ENCODE results near the gene KCNH1. TPM values are rescaled to one million over a fixed set of nuclear protein-coding genes. Genes with fewer than 3 reads are reported as not detected.

Gene KCNH1
- total RNA-seq, 4 donors from 2014 or later = 0.53 to 16.5 (median 2.4) TPM

DNA sequence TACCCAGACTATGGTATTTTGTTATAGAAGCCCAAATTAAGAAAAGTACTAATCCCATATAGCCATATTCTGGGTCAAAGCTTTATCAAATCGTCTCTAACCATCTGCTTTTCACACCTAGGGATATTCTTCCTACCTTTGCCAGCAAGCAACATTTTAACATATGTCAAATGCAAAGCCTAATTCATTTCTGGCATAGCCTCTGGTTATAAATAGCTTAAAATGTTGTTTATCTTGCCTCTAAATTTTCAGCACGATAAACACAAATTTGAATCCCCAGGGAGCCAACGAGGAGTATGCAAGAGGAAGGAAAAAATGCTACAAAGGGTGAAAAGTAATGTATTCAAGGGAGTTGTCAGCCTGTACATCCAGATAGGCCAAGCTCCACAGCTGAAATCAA is 357.2 kb downstream of the KCNH1 start:
- Histone ChIP-seq H3K9me3 (no peaks in the 10 kb centered on the region), H3K27ac (no peak overlapping the region), H3K4me1 (no peaks in the 10 kb centered on the region), H3K36me3 (no peaks in the 10 kb centered on the region), H3K27me3 (no peaks in the 10 kb centered on the region), H3K4me3 (no peak overlapping the region)
- no peak for TF ChIP-seq POLR2A (IDR thresholded peaks at IDR 0.05)
- no peak for TF ChIP-seq CTCF (IDR thresholded peaks at IDR 0.05)
- DNase-seq = no peak

- H3K4me1 ChIP-seq = no peaks in the 10 kb centered on the region
- H3K36me3 ChIP-seq = no peaks in the 10 kb centered on the region
- no peak overlapping the region for H3K27ac ChIP-seq
- no peak for DNase-seq
- no peak overlapping the region for H3K4me3 ChIP-seq
- H3K27me3 ChIP-seq = no peaks in the 10 kb centered on the region
- H3K9me3 ChIP-seq = no peaks in the 10 kb centered on the region
- TF ChIP-seq CTCF (IDR thresholded peaks at IDR 0.05) (no peak), POLR2A (IDR thresholded peaks at IDR 0.05) (no peak)
Measured at GRCh38 chr1:210775289-210775688, 358.7 kb downstream of the KCNH1 start.

DNA sequence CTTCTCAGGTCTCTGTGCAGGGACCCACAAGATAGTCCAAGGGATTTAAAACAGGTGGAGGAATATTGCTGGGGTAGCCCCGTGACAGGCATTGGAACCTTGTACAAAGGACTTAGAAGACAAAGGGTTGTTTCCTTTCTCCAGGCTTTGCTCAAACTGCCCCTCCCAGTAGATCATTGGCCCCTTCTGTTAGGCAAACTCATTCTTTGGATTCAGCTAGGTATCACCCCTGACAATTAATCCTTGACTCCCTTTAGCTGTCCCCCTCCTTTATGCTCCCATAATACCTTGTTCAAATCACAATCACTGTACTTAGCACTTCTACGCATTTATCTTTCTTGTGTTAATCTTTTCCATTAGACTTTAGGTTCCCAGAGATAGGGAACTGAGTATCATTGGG is 360.5 kb downstream of the KCNH1 start:
- H3K27ac ChIP-seq = no peak overlapping the region
- H3K36me3 ChIP-seq = no peaks in the 10 kb centered on the region
- no peak overlapping the region for H3K4me3 ChIP-seq
- DNase-seq = no peak
- TF ChIP-seq CTCF (IDR thresholded peaks at IDR 0.05) (no peak), POLR2A (IDR thresholded peaks at IDR 0.05) (no peak)
- H3K27me3 ChIP-seq = no peaks in the 10 kb centered on the region
- no peaks in the 10 kb centered on the region for H3K4me1 ChIP-seq
- H3K9me3 ChIP-seq = no peaks in the 10 kb centered on the region

DNA sequence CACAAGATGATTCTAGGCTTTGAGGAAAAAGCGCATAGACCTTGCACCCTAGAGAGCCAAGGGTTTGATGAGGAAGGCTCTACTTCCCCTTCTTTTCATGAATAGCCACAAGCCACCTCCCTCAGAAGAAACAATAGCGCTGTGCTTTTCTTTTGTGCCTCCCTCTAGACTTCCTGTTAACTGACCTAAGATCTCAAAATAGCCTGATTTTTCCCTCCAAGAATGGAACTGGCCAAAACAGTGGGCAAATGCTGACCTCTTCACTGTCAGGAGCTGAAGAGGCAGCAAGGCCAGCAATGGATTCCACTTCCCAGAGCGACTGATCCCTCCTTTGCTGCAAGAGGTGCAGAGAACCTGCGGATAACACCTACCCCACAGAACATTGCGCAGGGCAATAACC is 362.8 kb downstream of the KCNH1 start:
- no peaks in the 10 kb centered on the region for H3K9me3 ChIP-seq
- no peak overlapping the region for H3K27ac ChIP-seq
- no peak for DNase-seq
- no peaks in the 10 kb centered on the region for H3K4me1 ChIP-seq
- no peaks in the 10 kb centered on the region for H3K27me3 ChIP-seq
- H3K36me3 ChIP-seq = no peaks in the 10 kb centered on the region
- no peak for TF ChIP-seq POLR2A (IDR thresholded peaks at IDR 0.05)
- TF ChIP-seq CTCF (IDR thresholded peaks at IDR 0.05) = no peak
- no peak overlapping the region for H3K4me3 ChIP-seq

DNA sequence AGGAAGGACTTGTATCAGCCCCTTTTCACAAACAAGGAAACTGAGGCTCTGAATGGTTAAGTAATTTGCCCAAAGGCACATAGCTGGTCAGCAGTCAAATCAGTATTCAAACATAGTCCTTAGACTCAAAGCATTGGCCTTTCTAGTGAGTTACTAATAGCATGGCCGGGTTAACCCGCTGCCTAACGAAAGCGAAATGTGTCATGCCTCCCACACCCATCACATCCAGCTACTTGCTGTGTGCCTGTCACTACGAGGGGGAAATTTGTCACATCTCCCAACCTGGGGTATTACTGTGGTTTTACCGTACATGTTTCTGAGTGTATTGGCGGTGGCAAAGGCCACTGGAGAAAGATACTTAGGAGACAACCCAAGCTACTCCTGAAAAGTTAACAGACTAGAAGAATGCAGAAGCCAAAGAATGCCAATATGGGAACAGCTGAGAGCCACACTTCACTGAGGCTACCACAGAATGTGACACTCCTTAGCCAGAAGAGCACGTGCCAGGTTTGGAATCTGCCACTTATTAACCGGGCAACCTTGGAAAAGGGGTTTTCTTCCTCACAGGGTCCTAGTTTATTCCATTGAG is 363.5 kb downstream of the KCNH1 start:
- H3K4me1 ChIP-seq = no peaks in the 10 kb centered on the region
- no peak overlapping the region for H3K27ac ChIP-seq
- H3K4me3 ChIP-seq = no peak overlapping the region
- H3K27me3 ChIP-seq = no peaks in the 10 kb centered on the region
- TF ChIP-seq POLR2A (IDR thresholded peaks at IDR 0.05) (no peak), CTCF (IDR thresholded peaks at IDR 0.05) (no peak)
- H3K9me3 ChIP-seq = no peaks in the 10 kb centered on the region
- no peaks in the 10 kb centered on the region for H3K36me3 ChIP-seq
- no peak for DNase-seq

DNA sequence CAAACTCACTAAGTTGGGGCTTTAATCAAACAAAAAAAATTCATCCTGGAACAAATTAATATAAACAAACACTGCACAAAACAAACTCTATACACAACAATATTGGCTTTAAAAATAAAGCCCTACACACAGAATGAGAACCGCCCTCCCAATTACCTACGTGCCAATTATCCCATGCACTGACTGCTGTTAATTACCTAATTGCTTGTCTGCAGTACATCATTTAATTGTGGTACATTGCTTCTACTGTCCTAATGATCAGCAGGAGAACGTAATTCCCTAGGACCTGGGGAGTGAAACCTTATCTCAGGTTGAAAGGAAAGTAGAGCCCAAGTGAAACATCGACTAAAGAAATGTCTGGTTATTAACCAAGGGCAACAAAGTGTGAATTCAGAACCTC is 364.5 kb downstream of the KCNH1 start:
- Histone ChIP-seq H3K4me1 (no peaks in the 10 kb centered on the region), H3K27ac (no peak overlapping the region), H3K27me3 (no peaks in the 10 kb centered on the region), H3K36me3 (no peaks in the 10 kb centered on the region), H3K9me3 (no peaks in the 10 kb centered on the region), H3K4me3 (no peak overlapping the region)
- DNase-seq = no peak
- TF ChIP-seq CTCF (IDR thresholded peaks at IDR 0.05) = no peak
- TF ChIP-seq POLR2A (IDR thresholded peaks at IDR 0.05) = no peak

Measured in Peyer's patch (tissue), 4 donors.